SU-DHL-6 (cell line): ENCODE data around the gene TTI1.
"Not testable (repeated sequence)": the region's sequence is repeated elsewhere in the genome, so short reads cannot be mapped to it uniquely, and the experiment has no call there.

Source experiments
- EZH2phosphoT487 ChIP-seq: fragments of 200-600 bp; sonication (generic), shearing (Covaris generic); conservative IDR thresholded peaks from 2 replicates; pipeline ENCODE4 v1.6.1; 2018; ENCODE audit warnings: mild to moderate bottlenecking, antibody characterized with exemption, low read length, moderate library complexity, mixed read lengths
- TF ChIP-seq, protein P1 (sequence below): fragments of 200-600 bp; sonication (generic); IDR thresholded peaks from one replicate; pipeline ENCODE4 v1.5.1; 2017; ENCODE audit warnings: antibody characterized with exemption, mild to moderate bottlenecking, low read length, moderate library complexity; ENCODE audit not compliant: insufficient read depth, poor library complexity, severe bottlenecking

DNA sequence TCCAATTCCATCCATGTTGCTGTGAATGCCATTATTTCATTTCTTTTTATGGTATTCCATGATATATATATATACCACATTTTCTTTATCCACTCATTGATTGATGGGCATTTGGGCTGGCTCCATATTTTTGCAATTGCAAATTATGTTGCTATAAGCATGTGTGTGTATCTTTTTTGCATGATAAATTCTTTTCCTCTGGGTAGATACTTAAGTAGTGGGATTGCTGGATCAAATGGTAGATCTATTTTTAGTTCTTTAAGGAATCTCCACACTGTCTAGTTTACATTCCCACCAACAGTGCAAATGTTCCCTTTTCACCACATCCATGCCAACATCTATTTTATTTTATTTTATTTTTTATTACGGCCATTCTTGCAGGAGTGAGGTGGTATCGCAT, 69.8 kb downstream of the TTI1 start:
- TF ChIP-seq, protein P1, sequence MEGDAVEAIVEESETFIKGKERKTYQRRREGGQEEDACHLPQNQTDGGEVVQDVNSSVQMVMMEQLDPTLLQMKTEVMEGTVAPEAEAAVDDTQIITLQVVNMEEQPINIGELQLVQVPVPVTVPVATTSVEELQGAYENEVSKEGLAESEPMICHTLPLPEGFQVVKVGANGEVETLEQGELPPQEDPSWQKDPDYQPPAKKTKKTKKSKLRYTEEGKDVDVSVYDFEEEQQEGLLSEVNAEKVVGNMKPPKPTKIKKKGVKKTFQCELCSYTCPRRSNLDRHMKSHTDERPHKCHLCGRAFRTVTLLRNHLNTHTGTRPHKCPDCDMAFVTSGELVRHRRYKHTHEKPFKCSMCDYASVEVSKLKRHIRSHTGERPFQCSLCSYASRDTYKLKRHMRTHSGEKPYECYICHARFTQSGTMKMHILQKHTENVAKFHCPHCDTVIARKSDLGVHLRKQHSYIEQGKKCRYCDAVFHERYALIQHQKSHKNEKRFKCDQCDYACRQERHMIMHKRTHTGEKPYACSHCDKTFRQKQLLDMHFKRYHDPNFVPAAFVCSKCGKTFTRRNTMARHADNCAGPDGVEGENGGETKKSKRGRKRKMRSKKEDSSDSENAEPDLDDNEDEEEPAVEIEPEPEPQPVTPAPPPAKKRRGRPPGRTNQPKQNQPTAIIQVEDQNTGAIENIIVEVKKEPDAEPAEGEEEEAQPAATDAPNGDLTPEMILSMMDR: not testable (repeated sequence)
- TF ChIP-seq EZH2phosphoT487: not testable (repeated sequence)
